HepG2 (cell line): Measurements from ENCODE around the gene H6PD. TPM values are rescaled to one million over a fixed set of nuclear protein-coding genes. Genes with fewer than 3 reads are reported as not detected.
A peak's percentile ranks its signal among the peaks of the same experiment; 100 is the strongest.

Experiments
- ATAC-seq: fragments of 200-7000 bp; cut with Tn5 transposase; 3 replicates; pipeline ENCODE4 v1.9.1; 2020; ENCODE audit warnings: mild to moderate bottlenecking, moderate library complexity
- BruUV-seq: library from RNA; stranded (reverse); fragments of 400-500 nt; replicated peaks from 2 replicates; lab custom pipeline; 2021; lab: Mats Ljungman, UMichigan
- CTCF ChIA-PET: fragments of 300-600 bp; formaldehyde crosslinking; extraction: SDS; loops from one replicate; lab custom pipeline; 2021; ENCODE audit warnings: low total read pairs, inconsistent platforms, low intra/inter-chr PET ratio; lab: Yijun Ruan, JAX
- POLR2A ChIA-PET: fragments of 350-600 bp; sonication (Branson Sonifier 250); formaldehyde crosslinking; loops from one replicate; lab custom pipeline; 2020; ENCODE audit warnings: antibody characterized with exemption, inconsistent platforms; lab: Yijun Ruan, JAX
- DNase-seq: peaks from one replicate; pipeline ENCODE4 v3.0.0-alpha.2; 2015; ENCODE audit warnings: low spot score
- FAIRE-seq: peaks from 3 replicates; lab custom pipeline; 2011; peaks lifted over from hg19 to GRCh38; lab: Jason Lieb, UNC
- H2AFZ ChIP-seq: one replicate; pipeline ENCODE4 v1.6.1; 2011; ENCODE audit warnings: low read length, inconsistent platforms
- H3K27ac ChIP-seq: fragments of 300-600 bp; 3 replicates; pipeline ENCODE4 v1.8.0; 2011; ENCODE audit warnings: mixed run types, mild to moderate bottlenecking, mixed read lengths, low read length, inconsistent platforms; ENCODE audit not compliant: insufficient read depth; ENCODE audit errors: extremely low read length
- H3K27me3 ChIP-seq, 2 experiments: fragments of 200-600 bp in 1 of 2; 2 replicates in 1 of 2; 3 replicates in 1 of 2; pipeline versions ENCODE4 v1.6.0 to v1.8.0; 2011; ENCODE audit warnings: low read length in 2 of 2, mild to moderate bottlenecking in 2 of 2, moderate library complexity in 2 of 2, inconsistent platforms in 1 of 2; ENCODE audit not compliant: insufficient read depth in 2 of 2, control insufficient read depth in 1 of 2
- H3K36me3 ChIP-seq, 2 experiments: fragments of 200-600 bp in 1 of 2; replicated peaks in 1 of 2; 2 replicates in 1 of 2; 3 replicates in 1 of 2; pipeline versions ENCODE4 v1.5.1 to v1.8.0; 2011; ENCODE audit warnings: low read length in 2 of 2, inconsistent platforms in 1 of 2; ENCODE audit not compliant: insufficient read depth in 2 of 2, control insufficient read depth in 1 of 2
- H3K4me1 ChIP-seq: 2 replicates; pipeline ENCODE4 v1.5.1; 2012; ENCODE audit warnings: low read length, inconsistent platforms; ENCODE audit not compliant: insufficient read depth
- H3K4me2 ChIP-seq: 2 replicates; pipeline ENCODE4 v1.6.0; 2011; ENCODE audit warnings: low read depth, low read length, inconsistent platforms
- H3K4me3 ChIP-seq, 3 experiments: fragments of 200-600 bp in 1 of 3; sonication (generic), shearing (Covaris generic) in 1 of 3; replicated peaks in 1 of 3; 2 replicates each; pipeline ENCODE4 v1.5.1; 2011 to 2016; ENCODE audit warnings: low read length in 3 of 3, inconsistent platforms in 2 of 3, low read depth in 2 of 3, mild to moderate bottlenecking in 2 of 3, control low read depth in 1 of 3, mixed read lengths in 1 of 3; ENCODE audit not compliant: insufficient read depth in 1 of 3
- H3K79me2 ChIP-seq: one replicate; pipeline ENCODE4 v1.6.1; 2011; ENCODE audit warnings: low read length, inconsistent platforms; ENCODE audit not compliant: insufficient read depth
- H3K9ac ChIP-seq: 2 replicates; pipeline ENCODE4 v1.6.0; 2011; ENCODE audit warnings: mild to moderate bottlenecking, low read depth, low read length, inconsistent platforms; ENCODE audit not compliant: insufficient read depth
- H3K9me3 ChIP-seq: 2 replicates; pipeline ENCODE4 v1.5.1; 2012; ENCODE audit warnings: mild to moderate bottlenecking, low read length
- H4K20me1 ChIP-seq: 2 replicates; pipeline ENCODE4 v1.6.0; 2011; ENCODE audit warnings: inconsistent platforms, mild to moderate bottlenecking, low read length, moderate library complexity; ENCODE audit not compliant: insufficient read depth
- BORCS8-MEF2B ChIP-seq: sonication (generic); formaldehyde crosslinking; IDR thresholded peaks from 2 replicates; pipeline ENCODE4 v1.8.0; 2022; ENCODE audit warnings: mild to moderate bottlenecking, missing genetic modification reagents
- DMAP1 ChIP-seq: IDR thresholded peaks from 2 replicates; pipeline ENCODE4 v1.6.1; 2016
- DNMT1 ChIP-seq: sonication (generic); formaldehyde crosslinking; IDR thresholded peaks from 2 replicates; pipeline ENCODE4 v1.5.1; 2020; ENCODE audit warnings: mild to moderate bottlenecking, missing genetic modification reagents
- EED ChIP-seq: sonication (generic); formaldehyde crosslinking; IDR thresholded peaks from 2 replicates; pipeline ENCODE4 v1.5.0; 2020; ENCODE audit warnings: mild to moderate bottlenecking, missing genetic modification reagents
- ELF1 ChIP-seq: sonication (generic); formaldehyde crosslinking; IDR thresholded peaks from 2 replicates; pipeline ENCODE4 v1.4.0; 2020; ENCODE audit warnings: missing genetic modification reagents
- ELF3 ChIP-seq: IDR thresholded peaks from 2 replicates; pipeline ENCODE4 v1.6.1; 2016; ENCODE audit warnings: missing genetic modification reagents, missing compliant biosample characterization
- FOXC1 ChIP-seq: sonication (generic); formaldehyde crosslinking; IDR thresholded peaks from 2 replicates; pipeline ENCODE4 v1.8.0; 2022; ENCODE audit warnings: mild to moderate bottlenecking, missing genetic modification reagents, borderline replicate concordance
- MATR3 ChIP-seq: sonication (generic); formaldehyde crosslinking; IDR thresholded peaks from 2 replicates; pipeline ENCODE4 v1.4.0; 2020; ENCODE audit warnings: missing genetic modification reagents
- MED8 ChIP-seq: sonication (generic); formaldehyde crosslinking; IDR thresholded peaks from 2 replicates; pipeline ENCODE4 v1.8.1; 2023; ENCODE audit warnings: mild to moderate bottlenecking, missing genetic modification reagents; ENCODE audit not compliant: insufficient replicate concordance
- MTA1 ChIP-seq: sonication (generic); formaldehyde crosslinking; IDR thresholded peaks from 2 replicates; pipeline ENCODE4 v1.4.0; 2020; ENCODE audit warnings: missing genetic modification reagents, mild to moderate bottlenecking, borderline replicate concordance
- POLR2G ChIP-seq: fragments of 200-400 bp; formaldehyde crosslinking; IDR thresholded peaks from 2 replicates; pipeline ENCODE4 v1.6.1; 2018; ENCODE audit warnings: mild to moderate bottlenecking, low read depth, low read length, moderate library complexity
- SATB2 ChIP-seq: sonication (generic); formaldehyde crosslinking; IDR thresholded peaks from 2 replicates; pipeline ENCODE4 v1.5.0; 2020; ENCODE audit warnings: missing genetic modification reagents
- SNAPC2 ChIP-seq: sonication (generic); formaldehyde crosslinking; IDR thresholded peaks from 2 replicates; pipeline ENCODE4 v1.8.1; 2022; ENCODE audit warnings: mild to moderate bottlenecking, missing genetic modification reagents
- SOX6 ChIP-seq, 2 experiments: fragments of 450-650 bp in 1 of 2; sonication (generic) in 1 of 2; formaldehyde crosslinking in 1 of 2; IDR thresholded peaks; 2 replicates each; pipeline versions ENCODE4 v1.4.0 to v1.6.1; 2017 to 2020; ENCODE audit warnings: antibody characterized with exemption in 1 of 2, mild to moderate bottlenecking in 1 of 2, missing genetic modification reagents in 1 of 2
- TAF1 ChIP-seq: sonication (generic); formaldehyde crosslinking; IDR thresholded peaks from 2 replicates; pipeline ENCODE4 v1.4.0; 2020; ENCODE audit warnings: missing genetic modification reagents
- ZFP90 ChIP-seq: sonication (generic); formaldehyde crosslinking; IDR thresholded peaks from 2 replicates; pipeline ENCODE4 v1.8.0; 2022; ENCODE audit warnings: missing genetic modification reagents, mild to moderate bottlenecking, inconsistent platforms, borderline replicate concordance
- ZNF577 ChIP-seq: sonication (generic); formaldehyde crosslinking; IDR thresholded peaks from 2 replicates; pipeline ENCODE4 v1.4.0; 2020; ENCODE audit warnings: mild to moderate bottlenecking, low read depth, missing genetic modification reagents, borderline replicate concordance
- ZNF788 ChIP-seq: sonication (generic); formaldehyde crosslinking; IDR thresholded peaks from 2 replicates; pipeline ENCODE4 v1.5.0; 2020; ENCODE audit warnings: mild to moderate bottlenecking, missing genetic modification reagents, borderline replicate concordance
- ZNF850 ChIP-seq: sonication (generic); formaldehyde crosslinking; conservative IDR thresholded peaks from 2 replicates; pipeline ENCODE4 v1.9.0; 2021; ENCODE audit warnings: mild to moderate bottlenecking, missing genetic modification reagents
- WGBS: methylation state at CpG from one replicate; pipeline ENCODE4 v1.1.6; 2017; ENCODE audit warnings: low lambda C conversion rate; 5-methylcytosine and 5-hydroxymethylcytosine counted together
- in situ Hi-C: cut with HindIII; loops from 2 replicates; pipeline ENCODE4 v1.10.0; 2017; ENCODE audit warnings: low pct_unique_long_range_greater_than_20kb; ENCODE audit not compliant: extremely low pct_ligation_motif_present
- intact Hi-C: fragments of 100-400 bp; cut with micrococcal nuclease; formaldehyde crosslinking; loops from one replicate; pipeline ENCODE4 v1.10.0; 2022; ENCODE audit not compliant: unreplicated experiment
- polyA plus RNA-seq, 8 experiments: library from polyadenylated mRNA; depleted of rRNA in 3 of 8; stranded (reverse) in 7 of 8; unstranded in 1 of 8; fragments of >200 nt; fragmentation: Illumina TruSeq in 4 of 8; extraction: Trizol in 4 of 8; gene quantifications; 2 replicates each; pipeline versions ENCODE4 v1.2.1 to v1.2.3, GENCODE V29; 2011 to 2016; ENCODE audit warnings: low read depth in 4 of 8, missing spikeins in 1 of 8, mixed read lengths in 1 of 8; ENCODE audit not compliant: insufficient read depth in 1 of 8
- total RNA-seq, 5 experiments: library from RNA; depleted of rRNA; stranded (reverse); fragments of >200 nt; fragmentation: Illumina TruSeq; extraction: Trizol; gene quantifications; 2 replicates each; pipeline ENCODE4 v1.2.3, GENCODE V29; 2016; ENCODE audit warnings: low read depth in 1 of 5
- TF ChIP-seq, protein P1 (sequence below): sonication (generic); formaldehyde crosslinking; IDR thresholded peaks from 2 replicates; pipeline ENCODE4 v1.4.0; 2020; ENCODE audit warnings: mild to moderate bottlenecking, missing genetic modification reagents
- TF ChIP-seq, protein P2 (sequence below): sonication (generic); formaldehyde crosslinking; IDR thresholded peaks from 2 replicates; pipeline ENCODE4 v1.9.0; 2021; ENCODE audit warnings: missing genetic modification reagents, borderline replicate concordance

The H6PD gene
- total and polyA plus RNA-seq, 2 of the 13 experiments (the other 11 are each of a cell fraction or from before 2014, with no cell fraction given) = 9.3 to 14.1 TPM

- TF ChIP-seq MED8 (CRISPR knock-in tag) = no peak
- no peak for TF ChIP-seq ZFP90
- no peak for TF ChIP-seq MATR3 (CRISPR knock-in tag)
- TF ChIP-seq SOX6 (IDR thresholded peaks at IDR 0.05) = no peak
- no peak for TF ChIP-seq SOX6 (CRISPR knock-in tag; IDR thresholded peaks at IDR 0.05)
- TF ChIP-seq ZNF850 (CRISPR knock-in tag) = no peak
- peak; percentile 16; the same call in 1 of the 2 replicates for TF ChIP-seq POLR2G
- 0 out of 2 replicates have a peak, but pooled peaks have one; percentile 5 for TF ChIP-seq ZNF577 (CRISPR knock-in tag)
- TF ChIP-seq BORCS8-MEF2B (CRISPR knock-in tag) = 0 out of 2 replicates have a peak, but pooled peaks have one; percentile 6
These were observed 692 bp upstream of the H6PD start (continued) for GRCh38 chr1:9233942-9234222.

DNA sequence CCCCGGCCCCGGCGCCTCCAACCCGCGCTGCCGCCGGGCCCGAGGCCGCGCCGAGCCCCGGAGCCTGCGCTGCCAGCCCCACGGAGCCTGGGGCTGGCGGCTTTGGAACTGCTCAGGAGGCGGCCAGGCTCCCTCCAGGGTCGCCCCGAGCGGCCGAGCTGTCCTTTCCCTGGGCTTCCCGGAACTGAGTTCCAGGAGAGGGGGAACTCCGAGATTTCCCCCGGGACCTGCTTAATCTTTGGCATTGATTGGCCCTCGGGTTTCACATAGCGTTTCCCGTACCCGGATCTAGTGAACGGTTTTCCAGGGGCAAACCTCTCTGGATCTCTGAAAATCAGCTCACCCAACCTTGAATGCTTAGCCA lies 504 bp downstream of the H6PD start:
- H3K9ac ChIP-seq = peak overlapping the region; percentile 98
- POLR2A ChIA-PET = interaction anchor here (0.6 to 11.8 kb wide), 17 partner anchors 7 to 304 kb away, joined by 3 to 303 read pairs (median 9); partner anchors contain the start of genes GPR157 and SLC25A33
- no peak for TF ChIP-seq MTA1 (CRISPR knock-in tag)
- TF ChIP-seq TAF1 = peak; percentile 23; the same call in 1 of the 2 replicates
- TF ChIP-seq DMAP1 (CRISPR knock-in tag) = 0 out of 2 replicates have a peak, but pooled peaks have one; percentile 14
- TF ChIP-seq, protein P1, sequence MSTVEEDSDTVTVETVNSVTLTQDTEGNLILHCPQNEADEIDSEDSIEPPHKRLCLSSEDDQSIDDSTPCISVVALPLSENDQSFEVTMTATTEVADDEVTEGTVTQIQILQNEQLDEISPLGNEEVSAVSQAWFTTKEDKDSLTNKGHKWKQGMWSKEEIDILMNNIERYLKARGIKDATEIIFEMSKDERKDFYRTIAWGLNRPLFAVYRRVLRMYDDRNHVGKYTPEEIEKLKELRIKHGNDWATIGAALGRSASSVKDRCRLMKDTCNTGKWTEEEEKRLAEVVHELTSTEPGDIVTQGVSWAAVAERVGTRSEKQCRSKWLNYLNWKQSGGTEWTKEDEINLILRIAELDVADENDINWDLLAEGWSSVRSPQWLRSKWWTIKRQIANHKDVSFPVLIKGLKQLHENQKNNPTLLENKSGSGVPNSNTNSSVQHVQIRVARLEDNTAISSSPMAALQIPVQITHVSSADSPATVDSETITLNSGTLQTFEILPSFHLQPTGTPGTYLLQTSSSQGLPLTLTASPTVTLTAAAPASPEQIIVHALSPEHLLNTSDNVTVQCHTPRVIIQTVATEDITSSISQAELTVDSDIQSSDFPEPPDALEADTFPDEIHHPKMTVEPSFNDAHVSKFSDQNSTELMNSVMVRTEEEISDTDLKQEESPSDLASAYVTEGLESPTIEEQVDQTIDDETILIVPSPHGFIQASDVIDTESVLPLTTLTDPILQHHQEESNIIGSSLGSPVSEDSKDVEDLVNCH (CRISPR knock-in tag) = no peak
- no peak for TF ChIP-seq DNMT1 (CRISPR knock-in tag)
- 0 out of 2 replicates have a peak, but pooled peaks have one; percentile 12 for TF ChIP-seq FOXC1
- no peak for TF ChIP-seq SNAPC2 (CRISPR knock-in tag)
- TF ChIP-seq EED (CRISPR knock-in tag) = no peak
- TF ChIP-seq SATB2 = no peak
- TF ChIP-seq ELF3 (CRISPR knock-in tag) = peak; percentile 6; the same call in 1 of the 2 replicates
- TF ChIP-seq, protein P2, sequence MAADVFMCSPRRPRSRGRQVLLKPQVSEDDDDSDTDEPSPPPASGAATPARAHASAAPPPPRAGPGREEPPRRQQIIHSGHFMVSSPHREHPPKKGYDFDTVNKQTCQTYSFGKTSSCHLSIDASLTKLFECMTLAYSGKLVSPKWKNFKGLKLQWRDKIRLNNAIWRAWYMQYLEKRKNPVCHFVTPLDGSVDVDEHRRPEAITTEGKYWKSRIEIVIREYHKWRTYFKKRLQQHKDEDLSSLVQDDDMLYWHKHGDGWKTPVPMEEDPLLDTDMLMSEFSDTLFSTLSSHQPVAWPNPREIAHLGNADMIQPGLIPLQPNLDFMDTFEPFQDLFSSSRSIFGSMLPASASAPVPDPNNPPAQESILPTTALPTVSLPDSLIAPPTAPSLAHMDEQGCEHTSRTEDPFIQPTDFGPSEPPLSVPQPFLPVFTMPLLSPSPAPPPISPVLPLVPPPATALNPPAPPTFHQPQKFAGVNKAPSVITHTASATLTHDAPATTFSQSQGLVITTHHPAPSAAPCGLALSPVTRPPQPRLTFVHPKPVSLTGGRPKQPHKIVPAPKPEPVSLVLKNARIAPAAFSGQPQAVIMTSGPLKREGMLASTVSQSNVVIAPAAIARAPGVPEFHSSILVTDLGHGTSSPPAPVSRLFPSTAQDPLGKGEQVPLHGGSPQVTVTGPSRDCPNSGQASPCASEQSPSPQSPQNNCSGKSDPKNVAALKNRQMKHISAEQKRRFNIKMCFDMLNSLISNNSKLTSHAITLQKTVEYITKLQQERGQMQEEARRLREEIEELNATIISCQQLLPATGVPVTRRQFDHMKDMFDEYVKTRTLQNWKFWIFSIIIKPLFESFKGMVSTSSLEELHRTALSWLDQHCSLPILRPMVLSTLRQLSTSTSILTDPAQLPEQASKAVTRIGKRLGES (CRISPR knock-in tag) = no peak
- TF ChIP-seq ZNF788 (CRISPR knock-in tag) = 0 out of 2 replicates have a peak, but pooled peaks have one; percentile 18
- peak; percentile 23; the same call in 1 of the 2 replicates for TF ChIP-seq ELF1 (CRISPR knock-in tag)

More for the DNA sequence above, 504 bp downstream of the H6PD start:
- peak overlapping the region; percentile 78 to 84 (median 83) for H3K4me3 ChIP-seq
- ATAC-seq (no peak), FAIRE-seq (no peak), DNase-seq (peak; percentile 36)
- H3K27ac ChIP-seq = peak overlapping the region; percentile 92
- peaks cover 81% of the 10 kb centered on the region for H3K4me1 ChIP-seq
- peaks cover 9% of the 10 kb centered on the region for H3K79me2 ChIP-seq
- no peaks in the 10 kb centered on the region; a peak in 1 of 5 replicates for H3K27me3 ChIP-seq
- no peaks in the 10 kb centered on the region for H4K20me1 ChIP-seq
- H3K4me2 ChIP-seq = peak overlapping the region; percentile 95
- in situ Hi-C loops = no loop called here
- H3K36me3 ChIP-seq = no peaks in the 10 kb centered on the region
- BruUV-seq = no TSS peak
- H3K9me3 ChIP-seq = no peaks in the 10 kb centered on the region
- CTCF ChIA-PET = no interaction called here
- H2AFZ ChIP-seq = no peak overlapping the region
- WGBS = 2% methylated on average over 12 of the region's 28 CpGs
- intact Hi-C loops = no loop called here
